Endothelial cell of umbilical vein (primary cell): Measurements from ENCODE around the gene LPP.

Experiments used
- CTCF ChIP-seq, 2 donors: IDR thresholded peaks; 1 replicate in 1 of 2; 2 replicates in 1 of 2; pipeline ENCODE4 v1.5.1; 2011; ENCODE audit warnings: low read length in 2 of 2, mild to moderate bottlenecking in 2 of 2, moderate library complexity in 2 of 2, control low read depth in 1 of 2, inconsistent platforms in 1 of 2, low read depth in 1 of 2; ENCODE audit not compliant: insufficient read depth in 1 of 2; ENCODE audit errors: extremely low read depth in 1 of 2
- EZH2 ChIP-seq: IDR thresholded peaks from 2 replicates; pipeline ENCODE4 v1.6.1; 2012; ENCODE audit warnings: borderline replicate concordance, low read depth, mild to moderate bottlenecking, moderate library complexity, low read length, inconsistent platforms; ENCODE audit not compliant: severe bottlenecking
- FOS ChIP-seq: IDR thresholded peaks from 2 replicates; pipeline ENCODE4 v1.6.1; 2011; ENCODE audit warnings: mild to moderate bottlenecking, low read length, moderate library complexity, borderline replicate concordance; ENCODE audit not compliant: insufficient read depth
- GATA2 ChIP-seq: IDR thresholded peaks from 2 replicates; pipeline ENCODE4 v1.7.0; 2011; ENCODE audit warnings: low read depth, mild to moderate bottlenecking, moderate library complexity, mixed read lengths, low read length; ENCODE audit not compliant: insufficient read length, insufficient read depth
- JUN ChIP-seq: IDR thresholded peaks from 2 replicates; pipeline ENCODE4 v1.6.1; 2011; ENCODE audit warnings: borderline replicate concordance, low read depth; ENCODE audit not compliant: insufficient read length, insufficient read depth
- MAX ChIP-seq: IDR thresholded peaks from 2 replicates; pipeline ENCODE4 v1.6.1; 2011; ENCODE audit not compliant: insufficient read depth, insufficient read length
- MYC ChIP-seq: IDR thresholded peaks from one replicate; pipeline ENCODE4 v1.6.1; 2011; ENCODE audit warnings: mild to moderate bottlenecking, low read depth, low read length
- POLR2A ChIP-seq: IDR thresholded peaks from 2 replicates; pipeline ENCODE4 v1.6.1; 2012; ENCODE audit warnings: low read depth, mild to moderate bottlenecking, control low read depth, low read length
- POLR2AphosphoS5 ChIP-seq: IDR thresholded peaks from 2 replicates; pipeline ENCODE4 v1.6.1; 2012; ENCODE audit warnings: low read depth, mild to moderate bottlenecking, control low read depth, low read length, moderate library complexity; ENCODE audit not compliant: insufficient read depth

DNA sequence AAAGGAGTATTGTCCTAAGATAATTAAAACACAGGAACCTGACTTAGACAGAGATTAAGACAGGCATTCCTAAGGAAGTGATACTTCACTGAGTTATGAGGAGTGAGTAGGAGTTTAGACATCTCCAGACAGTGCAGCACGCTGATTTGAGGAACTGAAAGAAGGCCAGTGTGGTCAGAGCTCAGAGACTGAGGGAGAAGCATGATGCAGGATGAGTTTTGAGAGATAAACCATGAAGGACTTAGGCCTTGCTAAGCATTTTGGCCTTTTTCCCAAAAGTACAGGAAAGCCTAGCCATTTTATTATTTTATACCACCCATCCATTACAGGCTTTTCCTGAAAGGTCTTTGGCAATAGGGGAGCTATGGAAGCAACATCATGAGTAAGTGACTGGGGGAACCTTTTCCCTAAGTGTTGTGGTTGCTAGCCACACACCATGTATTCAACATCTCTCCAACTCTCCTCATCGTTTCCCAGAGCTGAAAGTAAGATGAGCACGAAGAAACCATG is 642.2 kb downstream of the LPP start:
- no peak for TF ChIP-seq CTCF (IDR thresholded peaks at IDR 0.05; ENCODE audit: extremely low read depth in 1 of 2, insufficient read depth in 1 of 2, low read depth in 1 of 2, low read length in 2 of 2)
- no peak for TF ChIP-seq POLR2A
- TF ChIP-seq EZH2 = no peak
- TF ChIP-seq MYC = no peak
- peak; percentile 74 for TF ChIP-seq GATA2
- no peak for TF ChIP-seq MAX
- TF ChIP-seq POLR2AphosphoS5 = peak; percentile 36
- peak; percentile 49 for TF ChIP-seq FOS
- no peak for TF ChIP-seq JUN
